ENCODE results near the gene BCAR1. TPM values are rescaled to one million over a fixed set of nuclear protein-coding genes. Genes with fewer than 3 reads are reported as not detected.
A peak's percentile ranks its signal among the peaks of the same experiment; 100 is the strongest.

The BCAR1 gene
- total and polyA plus RNA-seq, 2 of the 13 experiments (the other 11 are each of a cell fraction or from before 2014, with no cell fraction given): 48.1 to 51.7 TPM

- ATAC-seq: no peak
- intact Hi-C loops (cut with micrococcal nuclease; ENCODE audit: unreplicated experiment) (no loop called here), in situ Hi-C loops (cut with HindIII; ENCODE audit: extremely low pct_ligation_motif_present, low pct_unique_long_range_greater_than_20kb) (no loop called here)
- Histone ChIP-seq H3K9me3 (ENCODE audit: low read length) (no peaks in the 10 kb centered on the region), H3K36me3 (replicated peaks in 1 of 2; ENCODE audit: control insufficient read depth in 1 of 2, insufficient read depth in 2 of 2, low read length in 2 of 2) (peaks cover 49 to 59% of the 10 kb centered on the region in 2 experiments), H2AFZ (ENCODE audit: low read length) (no peak overlapping the region), H3K4me3 (replicated peaks in 1 of 3; ENCODE audit: insufficient read depth in 1 of 3, low read depth in 2 of 3, low read length in 3 of 3) (no peak overlapping the region), H3K4me1 (ENCODE audit: insufficient read depth, low read length) (peaks cover 55% of the 10 kb centered on the region), H3K27me3 (ENCODE audit: control insufficient read depth in 1 of 2, insufficient read depth in 2 of 2, low read length in 2 of 2) (no peaks in the 10 kb centered on the region), H3K9ac (ENCODE audit: insufficient read depth, low read depth, low read length) (no peak overlapping the region), H3K4me2 (ENCODE audit: low read depth, low read length) (no peak overlapping the region), H3K79me2 (ENCODE audit: insufficient read depth, low read length) (peaks cover 43% of the 10 kb centered on the region), H4K20me1 (ENCODE audit: insufficient read depth, low read length) (peaks cover 8% of the 10 kb centered on the region), H3K27ac (ENCODE audit: extremely low read length, insufficient read depth, low read length) (peak overlapping the region; percentile 77)
- no peak for FAIRE-seq
- ChIA-PET CTCF (ENCODE audit: low intra/inter-chr PET ratio, low total read pairs) (interaction anchor here (1.0 kb wide), 1 partner anchor 149 kb away, joined by 3 read pairs; no protein-coding TSS in a partner anchor), POLR2A (interaction anchor here (1.3 to 4.2 kb wide), 5 partner anchors 8 to 69 kb away, joined by 5 to 27 read pairs (median 13); partner anchors contain the start of gene BCAR1)
- DNase-seq (ENCODE audit: low spot score): no peak
- BruUV-seq (replicated peaks): no TSS peak
- 95% methylated on average over 18 of the region's 28 CpGs for WGBS (ENCODE audit: low lambda C conversion rate)
- TF ChIP-seq ZNF556 (CRISPR knock-in tag; IDR thresholded peaks at IDR 0.05; ENCODE audit: borderline replicate concordance) (no peak), RBFOX2 (IDR thresholded peaks at IDR 0.05; ENCODE audit: low read depth, low read length) (peak; percentile 53; the same call in 1 of the 2 replicates), U2AF2 (IDR thresholded peaks at IDR 0.05; ENCODE audit: low read depth, low read length) (no peak), HDAC2 (CRISPR knock-in tag; IDR thresholded peaks at IDR 0.05) (no peak), KLF13 (CRISPR knock-in tag; IDR thresholded peaks at IDR 0.05) (no peak), HNRNPL (IDR thresholded peaks at IDR 0.05; ENCODE audit: low read depth, low read length) (peak; percentile 72; the same call in 1 of the 2 replicates), ZNF350 (CRISPR knock-in tag; IDR thresholded peaks at IDR 0.05; ENCODE audit: borderline replicate concordance, low read depth) (no peak), MAF1 (CRISPR knock-in tag; IDR thresholded peaks at IDR 0.05; ENCODE audit: borderline replicate concordance) (no peak), CBFB (CRISPR knock-in tag; IDR thresholded peaks at IDR 0.05) (no peak), DRAP1 (CRISPR knock-in tag; IDR thresholded peaks at IDR 0.05) (no peak), BHLHE40 (IDR thresholded peaks at IDR 0.05; ENCODE audit: low read length) (no peak), ZNF674 (CRISPR knock-in tag; IDR thresholded peaks at IDR 0.05; ENCODE audit: low read depth) (no peak), NR2F6 (IDR thresholded peaks at IDR 0.05) (no peak), NR2F6 (CRISPR knock-in tag; IDR thresholded peaks at IDR 0.05) (no peak), AGO2 (optimal IDR thresholded peaks at IDR 0.05; ENCODE audit: low read depth, low read length) (peak; percentile 92), ZNF253 (CRISPR knock-in tag; IDR thresholded peaks at IDR 0.05; ENCODE audit: borderline replicate concordance) (0 out of 2 replicates have a peak, but pooled peaks have one; percentile 23), AGO1 (IDR thresholded peaks at IDR 0.05; ENCODE audit: low read depth, low read length, poor library complexity, severe bottlenecking) (peak; percentile 63), THAP7 (CRISPR knock-in tag; IDR thresholded peaks at IDR 0.05) (no peak), SNRNP70 (IDR thresholded peaks at IDR 0.05; ENCODE audit: low read depth, low read length) (no peak), ZNF441 (CRISPR knock-in tag; IDR thresholded peaks at IDR 0.05; ENCODE audit: borderline replicate concordance) (no peak), ZNF3 (CRISPR knock-in tag; IDR thresholded peaks at IDR 0.05) (no peak), NBN (conservative IDR thresholded peaks at IDR 0.05) (no peak), FOXA3 (CRISPR knock-in tag; IDR thresholded peaks at IDR 0.05) (no peak), HMG20A (CRISPR knock-in tag; IDR thresholded peaks at IDR 0.05; ENCODE audit: borderline replicate concordance) (no peak), ZNF20 (CRISPR knock-in tag; IDR thresholded peaks at IDR 0.05) (no peak), CSRNP1 (CRISPR knock-in tag; IDR thresholded peaks at IDR 0.05) (no peak)
These were observed 14.6 kb downstream of the BCAR1 start for GRCh38 chr16:75236736-75237397.

Measured in HepG2 (cell line).